GM12878 (cell line): ENCODE results near the gene NUP85. TPM values are rescaled to one million over a fixed set of nuclear protein-coding genes. Genes with fewer than 3 reads are reported as not detected.

Source experiments
- ATAC-seq: fragments of 200-7000 bp; cut with Tn5 transposase; 3 replicates; pipeline ENCODE4 v1.9.1; 2020; ENCODE audit warnings: mild to moderate bottlenecking, moderate library complexity
- BruUV-seq: library from RNA; stranded (reverse); fragments of 400-500 nt; replicated peaks from 2 replicates; lab custom pipeline; 2021; lab: Mats Ljungman, UMichigan
- CTCF ChIA-PET: fragments of 300-600 bp; sonication (Branson Sonifier 250); formaldehyde crosslinking; extraction: SDS; loops from one replicate; lab custom pipeline; 2021; ENCODE audit warnings: inconsistent platforms; lab: Yijun Ruan, JAX
- POLR2A ChIA-PET: fragments of 350-600 bp; formaldehyde crosslinking; extraction: SDS; loops from one replicate; lab custom pipeline; 2021; ENCODE audit warnings: inconsistent platforms; lab: Charles Lee
- RAD21 ChIA-PET: fragments of 300-600 bp; sonication (Branson Sonifier 250); formaldehyde crosslinking; loops from one replicate; lab custom pipeline; 2023; ENCODE audit warnings: antibody characterized with exemption; ENCODE audit not compliant: unreplicated experiment; lab: Charles Lee
- SMC1A ChIA-PET: fragments of 300-600 bp; sonication (Branson Sonifier 250); formaldehyde crosslinking; loops from one replicate; lab custom pipeline; 2023; ENCODE audit not compliant: unreplicated experiment, uncharacterized antibody; lab: Charles Lee
- DNase-seq: peaks from one replicate; pipeline ENCODE4 v3.0.0-alpha.2; 2011; ENCODE audit warnings: low read depth, low spot score
- FAIRE-seq: peaks from 3 replicates; lab custom pipeline; 2011; peaks lifted over from hg19 to GRCh38; lab: Jason Lieb, UNC
- H2AFZ ChIP-seq: 2 replicates; pipeline ENCODE4 v1.6.0; 2011; ENCODE audit warnings: low read depth, low read length, control low read depth; ENCODE audit not compliant: control insufficient read depth
- H3K27ac ChIP-seq: 2 replicates; pipeline ENCODE4 v1.5.1; 2011; ENCODE audit warnings: control low read depth; ENCODE audit not compliant: control insufficient read depth, insufficient read depth
- H3K27me3 ChIP-seq, 2 experiments: replicated peaks in 1 of 2; 2 replicates each; pipeline versions ENCODE4 v1.6.0 to v1.6.1; 2011; ENCODE audit warnings: low read length in 1 of 2; ENCODE audit not compliant: control insufficient read depth in 2 of 2, insufficient read depth in 2 of 2
- H3K36me3 ChIP-seq, 2 experiments: 2 replicates each; pipeline ENCODE4 v1.5.1; 2011; ENCODE audit warnings: low read length in 1 of 2; ENCODE audit not compliant: control insufficient read depth in 2 of 2, insufficient read depth in 2 of 2
- H3K4me1 ChIP-seq: 2 replicates; pipeline ENCODE4 v1.6.1; 2011; ENCODE audit warnings: mild to moderate bottlenecking, low read length, moderate library complexity, mixed read lengths; ENCODE audit not compliant: control insufficient read depth, insufficient read depth
- H3K4me2 ChIP-seq: 2 replicates; pipeline ENCODE4 v1.6.0; 2011; ENCODE audit warnings: control low read depth; ENCODE audit not compliant: control insufficient read depth, insufficient read depth
- H3K4me3 ChIP-seq: fragments of 200-600 bp; sonication (generic); 2 replicates; pipeline ENCODE4 v1.5.1; 2016
- H3K79me2 ChIP-seq: 2 replicates; pipeline ENCODE4 v1.6.0; 2011; ENCODE audit warnings: low read length; ENCODE audit not compliant: control insufficient read depth, insufficient read depth
- H3K9ac ChIP-seq: 2 replicates; pipeline ENCODE4 v1.8.0; 2011; ENCODE audit warnings: low read length, control low read depth, mixed read lengths; ENCODE audit not compliant: control insufficient read depth, insufficient read depth
- H3K9me3 ChIP-seq: replicated peaks from 3 replicates; pipeline ENCODE4 v1.5.1; 2011; ENCODE audit warnings: mild to moderate bottlenecking, low read length; ENCODE audit not compliant: control insufficient read depth, insufficient read depth
- H4K20me1 ChIP-seq: 2 replicates; pipeline ENCODE4 v1.6.0; 2011; ENCODE audit not compliant: control insufficient read depth, insufficient read depth
- ASH2L ChIP-seq: fragments of 300-600, 200-600 bp; sonication (generic); IDR thresholded peaks from 2 replicates; pipeline ENCODE4 v1.6.1; 2017; ENCODE audit warnings: low read depth, mild to moderate bottlenecking, borderline replicate concordance
- E2F4 ChIP-seq: IDR thresholded peaks from 2 replicates; pipeline ENCODE4 v1.6.1; 2012; ENCODE audit warnings: low read depth, low read length, improper control_type of control experiment
- FOXM1 ChIP-seq: IDR thresholded peaks from 2 replicates; pipeline ENCODE4 v1.6.1; 2012; ENCODE audit warnings: low read depth, mild to moderate bottlenecking, inconsistent platforms, low read length, moderate library complexity
- GATAD2B ChIP-seq: fragments of 450-650 bp; conservative IDR thresholded peaks from 2 replicates; pipeline ENCODE4 v1.6.1; 2017; ENCODE audit warnings: low read depth, mild to moderate bottlenecking, moderate library complexity
- HDGF ChIP-seq: fragments of 450-650 bp; IDR thresholded peaks from 2 replicates; pipeline ENCODE4 v1.6.1; 2016; ENCODE audit warnings: antibody characterized with exemption
- MYB ChIP-seq: fragments of 150-350 bp; IDR thresholded peaks from 2 replicates; pipeline ENCODE4 v1.6.1; 2014; ENCODE audit warnings: mild to moderate bottlenecking, low read depth, low read length, borderline replicate concordance
- USF2 ChIP-seq: IDR thresholded peaks from 2 replicates; pipeline ENCODE4 v1.6.1; 2011; ENCODE audit warnings: low read depth, low read length, improper control_type of control experiment, borderline replicate concordance
- WGBS: methylation state at CpG from one replicate; pipeline ENCODE4 v1.1.6; 2016; ENCODE audit warnings: low lambda C conversion rate; ENCODE audit not compliant: insufficient replicate concordance, insufficient coverage; ENCODE audit errors: missing lambda C conversion rate; 5-methylcytosine and 5-hydroxymethylcytosine counted together
- in situ Hi-C: fragments of 300-500 bp; cut with MboI; formaldehyde crosslinking; loops from 9 replicates; pipeline ENCODE4 v1.14.3; 2018; ENCODE audit warnings: mixed read lengths
- intact Hi-C: fragments of 100-400 bp; cut with micrococcal nuclease; formaldehyde crosslinking; loops from one replicate; pipeline ENCODE4 v1.14.2; 2022; ENCODE audit not compliant: unreplicated experiment
- polyA plus RNA-seq, 11 experiments: library from polyadenylated mRNA; depleted of rRNA in 4 of 11; unstranded in 6 of 11; stranded (reverse) in 5 of 11; fragments of >200 nt; fragmentation: Nextera tagmentation in 4 of 11; fragmentation: Illumina TruSeq in 1 of 11; extraction: Ambion mirVana in 4 of 11; extraction: Trizol in 1 of 11; gene quantifications; 1 replicate in 1 of 11; 2 replicates in 10 of 11; pipeline versions ENCODE4 v1.2.1 to v1.2.3, GENCODE V29; 2011 to 2016; ENCODE audit warnings: inconsistent platforms in 2 of 11, missing spikeins in 2 of 11, low read depth in 1 of 11
- total RNA-seq, 4 experiments: library from RNA; depleted of rRNA in 3 of 4; stranded (reverse); fragments of >200 nt in 3 of 4; fragmentation: Illumina TruSeq in 1 of 4; extraction: Trizol in 1 of 4; gene quantifications; 2 replicates each; pipeline versions ENCODE4 v1.2.1 to v1.2.3, GENCODE V29; 2013 to 2021
- TF ChIP-seq, protein P1 (sequence below): fragments of 450-650 bp; IDR thresholded peaks from 2 replicates; pipeline ENCODE4 v1.6.1; 2017; ENCODE audit warnings: mild to moderate bottlenecking
- TF ChIP-seq, protein P2 (sequence below): fragments of 450-650 bp; IDR thresholded peaks from 2 replicates; pipeline ENCODE4 v1.6.1; 2018; ENCODE audit warnings: borderline replicate concordance, mild to moderate bottlenecking; ENCODE audit not compliant: partially characterized antibody

NUP85 gene
- total and polyA plus RNA-seq, 10 of the 15 experiments (the other 5 are each of a cell fraction or from before 2014, with no cell fraction given): 54.0 to 135 (median 95.4) TPM

- TF ChIP-seq, protein P1, sequence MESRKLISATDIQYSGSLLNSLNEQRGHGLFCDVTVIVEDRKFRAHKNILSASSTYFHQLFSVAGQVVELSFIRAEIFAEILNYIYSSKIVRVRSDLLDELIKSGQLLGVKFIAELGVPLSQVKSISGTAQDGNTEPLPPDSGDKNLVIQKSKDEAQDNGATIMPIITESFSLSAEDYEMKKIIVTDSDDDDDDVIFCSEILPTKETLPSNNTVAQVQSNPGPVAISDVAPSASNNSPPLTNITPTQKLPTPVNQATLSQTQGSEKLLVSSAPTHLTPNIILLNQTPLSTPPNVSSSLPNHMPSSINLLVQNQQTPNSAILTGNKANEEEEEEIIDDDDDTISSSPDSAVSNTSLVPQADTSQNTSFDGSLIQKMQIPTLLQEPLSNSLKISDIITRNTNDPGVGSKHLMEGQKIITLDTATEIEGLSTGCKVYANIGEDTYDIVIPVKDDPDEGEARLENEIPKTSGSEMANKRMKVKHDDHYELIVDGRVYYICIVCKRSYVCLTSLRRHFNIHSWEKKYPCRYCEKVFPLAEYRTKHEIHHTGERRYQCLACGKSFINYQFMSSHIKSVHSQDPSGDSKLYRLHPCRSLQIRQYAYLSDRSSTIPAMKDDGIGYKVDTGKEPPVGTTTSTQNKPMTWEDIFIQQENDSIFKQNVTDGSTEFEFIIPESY: no peak
- TF ChIP-seq, all 136 proteins: peak for 0
Observed at GRCh38 chr17:75159196-75160031, 46.1 kb upstream of the NUP85 start (continued).

DNA sequence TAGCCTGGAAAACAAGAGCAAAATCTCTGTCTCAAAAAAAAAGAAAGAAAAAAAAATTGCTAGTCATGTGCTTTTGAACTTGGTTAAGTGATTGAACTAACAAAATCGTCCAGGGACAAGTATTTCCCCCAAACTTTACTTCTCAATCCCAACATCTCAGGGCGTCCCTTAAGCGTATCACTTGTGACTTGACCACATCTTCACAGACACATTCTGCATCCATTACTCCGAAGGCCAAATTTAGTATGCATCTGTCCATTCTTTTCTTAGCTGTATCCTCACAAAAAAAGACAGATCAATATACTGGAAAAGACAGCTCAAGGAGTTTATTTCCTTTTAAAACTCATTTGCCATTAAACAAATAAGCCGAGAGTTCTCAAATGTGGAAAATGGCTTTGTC lies 45.3 kb upstream of the NUP85 start:
- no peak overlapping the region for H2AFZ ChIP-seq
- TF ChIP-seq HDGF: no peak
- no peak for TF ChIP-seq GATAD2B
- no peak for TF ChIP-seq MYB
- TF ChIP-seq, protein P2, sequence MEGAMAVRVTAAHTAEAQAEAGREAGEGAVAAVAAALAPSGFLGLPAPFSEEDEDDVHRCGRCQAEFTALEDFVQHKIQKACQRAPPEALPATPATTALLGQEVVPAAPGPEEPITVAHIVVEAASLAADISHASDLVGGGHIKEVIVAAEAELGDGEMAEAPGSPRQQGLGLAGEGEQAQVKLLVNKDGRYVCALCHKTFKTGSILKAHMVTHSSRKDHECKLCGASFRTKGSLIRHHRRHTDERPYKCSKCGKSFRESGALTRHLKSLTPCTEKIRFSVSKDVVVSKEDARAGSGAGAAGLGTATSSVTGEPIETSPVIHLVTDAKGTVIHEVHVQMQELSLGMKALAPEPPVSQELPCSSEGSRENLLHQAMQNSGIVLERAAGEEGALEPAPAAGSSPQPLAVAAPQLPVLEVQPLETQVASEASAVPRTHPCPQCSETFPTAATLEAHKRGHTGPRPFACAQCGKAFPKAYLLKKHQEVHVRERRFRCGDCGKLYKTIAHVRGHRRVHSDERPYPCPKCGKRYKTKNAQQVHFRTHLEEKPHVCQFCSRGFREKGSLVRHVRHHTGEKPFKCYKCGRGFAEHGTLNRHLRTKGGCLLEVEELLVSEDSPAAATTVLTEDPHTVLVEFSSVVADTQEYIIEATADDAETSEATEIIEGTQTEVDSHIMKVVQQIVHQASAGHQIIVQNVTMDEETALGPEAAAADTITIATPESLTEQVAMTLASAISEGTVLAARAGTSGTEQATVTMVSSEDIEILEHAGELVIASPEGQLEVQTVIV: no peak
- TF ChIP-seq ASH2L: no peak
- TF ChIP-seq USF2: no peak
- TF ChIP-seq FOXM1: no peak
- no peak for TF ChIP-seq E2F4
- SMC1A ChIA-PET: interaction anchor here (1.1 to 1.5 kb wide), 3 partner anchors 12 to 15 kb away, joined by 3 to 4 read pairs (median 3); no protein-coding TSS in a partner anchor
- no peak overlapping the region for H3K4me2 ChIP-seq
- 79% methylated on average over 5 of the region's 5 CpGs for WGBS
- DNase-seq: no peak
- H4K20me1 ChIP-seq: no peaks in the 10 kb centered on the region
- CTCF ChIA-PET: no interaction called here
- H3K9ac ChIP-seq: no peak overlapping the region
- in situ Hi-C loops: no loop called here
- H3K27ac ChIP-seq: no peak overlapping the region
- no peaks in the 10 kb centered on the region for H3K9me3 ChIP-seq
- no peaks in the 10 kb centered on the region for H3K27me3 ChIP-seq
- H3K4me3 ChIP-seq: no peak overlapping the region
- intact Hi-C loops: no loop called here
- H3K79me2 ChIP-seq: no peaks in the 10 kb centered on the region
- POLR2A ChIA-PET: no interaction called here
- no peak for FAIRE-seq
- peaks cover under 1% of the 10 kb centered on the region for H3K4me1 ChIP-seq
- RAD21 ChIA-PET: no interaction called here
- H3K36me3 ChIP-seq: no peaks in the 10 kb centered on the region
- no TSS peak for BruUV-seq
- no peak for ATAC-seq
